H9 (cell line): Measurements from ENCODE around the gene PPT1. TPM values are rescaled to one million over a fixed set of nuclear protein-coding genes. Genes with fewer than 3 reads are reported as not detected.

Source experiments
- DNase-seq: peaks from one replicate; pipeline ENCODE4 v3.0.0-alpha.2; 2017
- H2AFZ ChIP-seq: one replicate; pipeline ENCODE4 v1.6.1; 2013; ENCODE audit warnings: mild to moderate bottlenecking, low read length, control low read depth, moderate library complexity
- H2AK5ac ChIP-seq: 2 replicates; pipeline ENCODE4 v1.6.1; 2013; ENCODE audit warnings: low read length, control low read depth, mixed read lengths; ENCODE audit not compliant: insufficient read length
- H2BK120ac ChIP-seq: one replicate; pipeline ENCODE4 v1.6.1; 2013; ENCODE audit warnings: low read depth, mild to moderate bottlenecking, low read length, control low read depth, inconsistent platforms; ENCODE audit not compliant: poor library complexity, severe bottlenecking
- H2BK12ac ChIP-seq: 2 replicates; pipeline ENCODE4 v1.6.1; 2013; ENCODE audit warnings: low read length, control low read depth, mixed read lengths, low read depth; ENCODE audit not compliant: insufficient read length
- H2BK15ac ChIP-seq: 2 replicates; pipeline ENCODE4 v1.6.1; 2013; ENCODE audit warnings: low read depth, low read length, control low read depth
- H2BK20ac ChIP-seq: one replicate; pipeline ENCODE4 v1.6.1; 2013; ENCODE audit warnings: low read depth, mild to moderate bottlenecking, low read length, control low read depth, inconsistent platforms; ENCODE audit not compliant: poor library complexity, severe bottlenecking
- H2BK5ac ChIP-seq: 2 replicates; pipeline ENCODE4 v1.6.1; 2013; ENCODE audit warnings: low read length, control low read depth, mixed read lengths; ENCODE audit not compliant: insufficient read length
- H3K14ac ChIP-seq: 2 replicates; pipeline ENCODE4 v1.6.1; 2013; ENCODE audit warnings: low read length, control low read depth; ENCODE audit not compliant: insufficient read depth
- H3K18ac ChIP-seq: 2 replicates; pipeline ENCODE4 v1.6.1; 2013; ENCODE audit warnings: low read depth, mild to moderate bottlenecking, mixed read lengths, low read length, control low read depth; ENCODE audit not compliant: insufficient read length
- H3K23ac ChIP-seq: 2 replicates; pipeline ENCODE4 v1.6.1; 2013; ENCODE audit warnings: low read length, control low read depth, mixed read lengths, low read depth; ENCODE audit not compliant: insufficient read length
- H3K23me2 ChIP-seq: 2 replicates; pipeline ENCODE4 v1.6.1; 2013; ENCODE audit warnings: low read depth, mild to moderate bottlenecking, mixed read lengths, low read length, control low read depth; ENCODE audit not compliant: insufficient read length, poor library complexity, severe bottlenecking
- H3K27ac ChIP-seq: 2 replicates; pipeline ENCODE4 v1.5.1; 2013; ENCODE audit warnings: low read length, control low read depth, mixed read lengths, low read depth; ENCODE audit not compliant: insufficient read length
- H3K27me3 ChIP-seq: 2 replicates; pipeline ENCODE4 v1.6.1; 2013; ENCODE audit warnings: low read length, control low read depth, inconsistent platforms; ENCODE audit not compliant: insufficient read depth
- H3K4ac ChIP-seq: 2 replicates; pipeline ENCODE4 v1.6.1; 2013; ENCODE audit warnings: low read depth, mild to moderate bottlenecking, control low read depth, inconsistent platforms, low read length, moderate library complexity
- H3K4me1 ChIP-seq: 2 replicates; pipeline ENCODE4 v1.6.1; 2013; ENCODE audit warnings: low read length, control low read depth, inconsistent platforms; ENCODE audit not compliant: insufficient read depth
- H3K4me2 ChIP-seq: 2 replicates; pipeline ENCODE4 v1.6.1; 2013; ENCODE audit warnings: low read length, control low read depth, mixed read lengths; ENCODE audit not compliant: insufficient read length, insufficient read depth
- H3K56ac ChIP-seq: 2 replicates; pipeline ENCODE4 v1.6.1; 2013; ENCODE audit warnings: low read depth, mild to moderate bottlenecking, mixed read lengths, low read length, control low read depth; ENCODE audit not compliant: insufficient read length
- H3K79me1 ChIP-seq: 2 replicates; pipeline ENCODE4 v1.6.1; 2013; ENCODE audit warnings: low read depth, mild to moderate bottlenecking, moderate library complexity, low read length, control low read depth, inconsistent platforms; ENCODE audit not compliant: insufficient read depth, poor library complexity, severe bottlenecking
- H3K79me2 ChIP-seq: 2 replicates; pipeline ENCODE4 v1.6.1; 2013; ENCODE audit warnings: low read length, control low read depth, inconsistent platforms; ENCODE audit not compliant: insufficient read depth
- H3K9ac ChIP-seq: 2 replicates; pipeline ENCODE4 v1.6.1; 2013; ENCODE audit warnings: low read length, control low read depth, mixed read lengths; ENCODE audit not compliant: insufficient read length; ENCODE audit errors: extremely low read depth
- H3K9me3 ChIP-seq: one replicate; pipeline ENCODE4 v1.6.1; 2013; ENCODE audit warnings: low read depth, low read length, inconsistent platforms; ENCODE audit not compliant: control insufficient read depth
- H3T11ph ChIP-seq: one replicate; pipeline ENCODE4 v1.6.1; 2013; ENCODE audit warnings: mild to moderate bottlenecking, low read length, control low read depth, inconsistent platforms
- H4K20me1 ChIP-seq: one replicate; pipeline ENCODE4 v1.6.1; 2013; ENCODE audit not compliant: control insufficient read depth, insufficient read length, insufficient read depth
- H4K5ac ChIP-seq: 2 replicates; pipeline ENCODE4 v1.6.1; 2013; ENCODE audit warnings: low read depth, mild to moderate bottlenecking, mixed read lengths, low read length, control low read depth; ENCODE audit not compliant: insufficient read length
- H4K8ac ChIP-seq: replicated peaks from 2 replicates; pipeline ENCODE4 v1.6.1; 2013; ENCODE audit warnings: low read length, control low read depth, mixed read lengths, low read depth; ENCODE audit not compliant: insufficient read length
- H4K91ac ChIP-seq: 2 replicates; pipeline ENCODE4 v1.6.1; 2013; ENCODE audit warnings: low read depth, mild to moderate bottlenecking, moderate library complexity, mixed read lengths, low read length, control low read depth; ENCODE audit not compliant: insufficient read length
- H3K27ac Mint-ChIP-seq, 3 experiments: 2 replicates in 2 of 3; 3 replicates in 1 of 3; pipeline ENCODE4 v1.8.0; 2020 to 2021; ENCODE audit warnings: mixed read lengths in 3 of 3, mild to moderate bottlenecking in 1 of 3, moderate library complexity in 1 of 3
- H3K27me3 Mint-ChIP-seq: 2 replicates; pipeline ENCODE4 v1.8.0; 2021; ENCODE audit warnings: low read depth, mild to moderate bottlenecking, moderate library complexity, mixed read lengths
- H3K36me3 Mint-ChIP-seq, 3 experiments: 2 replicates in 2 of 3; 3 replicates in 1 of 3; pipeline ENCODE4 v1.8.0; 2020 to 2021; ENCODE audit warnings: low read depth in 3 of 3, mixed read lengths in 3 of 3; ENCODE audit not compliant: insufficient read depth in 1 of 3
- H3K4me1 Mint-ChIP-seq, 2 experiments: 2 replicates each; pipeline ENCODE4 v1.8.0; 2020; ENCODE audit warnings: mixed read lengths in 2 of 2
- H3K4me3 Mint-ChIP-seq, 2 experiments: 2 replicates in 1 of 2; 3 replicates in 1 of 2; pipeline ENCODE4 v1.8.0; 2020 to 2021; ENCODE audit warnings: mild to moderate bottlenecking in 2 of 2, mixed read lengths in 2 of 2, moderate library complexity in 1 of 2
- H3K9me3 Mint-ChIP-seq, 2 experiments: 2 replicates in 1 of 2; 3 replicates in 1 of 2; pipeline ENCODE4 v1.8.0; 2020; ENCODE audit warnings: mild to moderate bottlenecking in 2 of 2, mixed read lengths in 2 of 2, moderate library complexity in 1 of 2
- WGBS: extraction: QIAGEN DNeasy Blood & Tissue Kit; methylation state at CpG from one replicate; pipeline ENCODE4 v1.1.7; 2013; ENCODE audit warnings: missing lambda C conversion rate, low lambda C conversion rate, mixed read lengths; ENCODE audit not compliant: insufficient read length; ENCODE audit errors: extremely low coverage; 5-methylcytosine and 5-hydroxymethylcytosine counted together
- total RNA-seq: library from RNA; stranded (reverse); gene quantifications from 2 replicates; pipeline ENCODE4 v1.2.1, GENCODE V29; 2021
- TF ChIP-seq, protein P1 (sequence below): fragments of 200-600 bp; sonication (generic); conservative IDR thresholded peaks from 3 replicates; pipeline ENCODE4 v1.8.0; 2021; ENCODE audit warnings: antibody characterized with exemption, mild to moderate bottlenecking

Gene PPT1
- total RNA-seq, 1 experiment from 2014 or later = 109 TPM

DNA sequence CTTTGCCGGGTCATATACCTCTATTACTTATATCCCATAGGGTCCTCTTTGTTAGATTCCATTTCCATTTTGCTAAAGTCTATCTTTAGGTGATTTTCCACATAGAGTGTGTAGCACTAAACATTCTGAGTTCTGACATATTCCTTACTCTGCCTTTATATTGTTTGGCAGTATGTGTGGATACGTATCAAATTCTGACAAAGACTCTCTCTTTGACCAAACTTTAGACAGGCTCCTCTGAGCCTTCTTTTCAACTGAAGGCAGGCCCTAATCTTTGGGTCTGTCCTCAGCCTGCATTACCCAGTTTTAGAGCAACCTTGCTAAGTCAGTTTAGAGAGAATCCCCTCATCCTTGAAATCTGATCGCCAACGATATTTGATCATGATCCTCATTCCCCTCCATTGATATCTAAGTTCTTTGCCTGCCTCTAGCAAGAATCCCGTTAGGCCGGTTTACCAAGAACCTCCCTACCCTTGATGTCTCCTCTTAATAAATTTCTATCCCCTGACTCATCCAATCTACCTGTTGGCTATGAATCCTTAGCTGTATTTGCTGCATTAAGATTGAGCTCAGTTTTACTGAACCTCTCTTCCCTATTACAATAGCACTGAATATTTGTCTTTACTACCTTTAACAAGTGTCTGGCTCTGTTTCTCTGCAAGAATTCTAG, 10.4 kb upstream of the PPT1 start:
- H3T11ph ChIP-seq = no peak overlapping the region
- peaks cover 0 to 3% of the 10 kb centered on the region in 2 experiments; a peak in 1 of 4 replicates for H3K4me1 Mint-ChIP-seq
- no peak overlapping the region for H3K23ac ChIP-seq
- no peaks in the 10 kb centered on the region for H3K79me2 ChIP-seq
- no peaks in the 10 kb centered on the region; a peak in 1 of 7 replicates for H3K36me3 Mint-ChIP-seq
- H4K5ac ChIP-seq = no peak overlapping the region
- peaks cover 6 to 11% of the 10 kb centered on the region in 2 experiments; a peak in 4 of 5 replicates for H3K9me3 Mint-ChIP-seq
- peaks cover 17% of the 10 kb centered on the region for H3K27me3 Mint-ChIP-seq
- TF ChIP-seq, protein P1, sequence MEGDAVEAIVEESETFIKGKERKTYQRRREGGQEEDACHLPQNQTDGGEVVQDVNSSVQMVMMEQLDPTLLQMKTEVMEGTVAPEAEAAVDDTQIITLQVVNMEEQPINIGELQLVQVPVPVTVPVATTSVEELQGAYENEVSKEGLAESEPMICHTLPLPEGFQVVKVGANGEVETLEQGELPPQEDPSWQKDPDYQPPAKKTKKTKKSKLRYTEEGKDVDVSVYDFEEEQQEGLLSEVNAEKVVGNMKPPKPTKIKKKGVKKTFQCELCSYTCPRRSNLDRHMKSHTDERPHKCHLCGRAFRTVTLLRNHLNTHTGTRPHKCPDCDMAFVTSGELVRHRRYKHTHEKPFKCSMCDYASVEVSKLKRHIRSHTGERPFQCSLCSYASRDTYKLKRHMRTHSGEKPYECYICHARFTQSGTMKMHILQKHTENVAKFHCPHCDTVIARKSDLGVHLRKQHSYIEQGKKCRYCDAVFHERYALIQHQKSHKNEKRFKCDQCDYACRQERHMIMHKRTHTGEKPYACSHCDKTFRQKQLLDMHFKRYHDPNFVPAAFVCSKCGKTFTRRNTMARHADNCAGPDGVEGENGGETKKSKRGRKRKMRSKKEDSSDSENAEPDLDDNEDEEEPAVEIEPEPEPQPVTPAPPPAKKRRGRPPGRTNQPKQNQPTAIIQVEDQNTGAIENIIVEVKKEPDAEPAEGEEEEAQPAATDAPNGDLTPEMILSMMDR = no peak
- H2AFZ ChIP-seq = no peak overlapping the region
- H2BK20ac ChIP-seq = no peak overlapping the region
- no peak overlapping the region for H3K4me2 ChIP-seq
- no peak overlapping the region for H3K14ac ChIP-seq
- H3K18ac ChIP-seq = no peak overlapping the region
- no peak overlapping the region for H2BK12ac ChIP-seq
- no peak overlapping the region for H3K27ac Mint-ChIP-seq
- H2BK5ac ChIP-seq = no peak overlapping the region
- H3K4me1 ChIP-seq = no peaks in the 10 kb centered on the region
- no peak overlapping the region for H2AK5ac ChIP-seq
- DNase-seq = no peak
- no peaks in the 10 kb centered on the region for H4K20me1 ChIP-seq
- H4K8ac ChIP-seq = no peak overlapping the region
- no peaks in the 10 kb centered on the region for H3K27me3 ChIP-seq
- no peak overlapping the region for H3K4me3 Mint-ChIP-seq
- no peak overlapping the region for H3K27ac ChIP-seq
- no peak overlapping the region for H3K4ac ChIP-seq
- H2BK120ac ChIP-seq = no peak overlapping the region
- no peaks in the 10 kb centered on the region for H3K79me1 ChIP-seq
- no peak overlapping the region for H4K91ac ChIP-seq
- no peak overlapping the region for H3K56ac ChIP-seq
- WGBS = no CpG with 5 or more reads among the region's 6 CpGs
- H3K23me2 ChIP-seq = no peaks in the 10 kb centered on the region
- H3K9ac ChIP-seq = no peak overlapping the region
- no peak overlapping the region for H2BK15ac ChIP-seq
- H3K9me3 ChIP-seq = no peaks in the 10 kb centered on the region
